ENCODE results near the gene SLC35G3. TPM values are rescaled to one million over a fixed set of nuclear protein-coding genes. Genes with fewer than 3 reads are reported as not detected.

Gene SLC35G3
- polyA plus RNA-seq, 3 donors = not detected

DNA sequence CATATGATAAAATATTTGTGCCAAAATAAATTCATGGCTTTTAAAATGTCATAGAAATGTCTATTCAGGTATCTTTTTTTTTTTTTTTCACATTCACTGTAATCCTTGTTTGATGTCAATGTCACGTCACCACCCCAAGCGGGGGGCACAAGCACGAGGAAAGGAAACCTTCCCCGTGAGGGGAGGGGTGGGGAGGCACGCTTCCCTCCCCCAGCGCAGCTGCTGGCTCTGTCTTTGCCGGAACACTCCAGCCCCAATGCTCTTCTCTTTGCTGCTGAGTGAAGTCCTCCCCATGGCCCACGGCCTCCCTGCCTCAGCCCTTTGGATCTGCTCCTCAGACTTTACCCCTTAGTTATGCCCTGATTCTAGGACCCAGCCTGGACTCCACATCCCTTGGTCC lies 1.5 kb downstream of the SLC35G3 start:
- WGBS (ENCODE audit: insufficient coverage) = 96% methylated on average over 3 of the region's 8 CpGs
- peaks cover 17 to 25% (median 20%) of the 10 kb centered on the region in 3 donors for H3K27me3 Mint-ChIP-seq (ENCODE audit: low read depth in 3 of 3)
- Histone ChIP-seq H2AFZ (ENCODE audit: insufficient read depth, low read depth, low read length, poor library complexity, severe bottlenecking) (no peak overlapping the region), H3K4me2 (replicated peaks; ENCODE audit: extremely low read depth, low read length, poor library complexity, severe bottlenecking) (no peak overlapping the region), H3K9ac (ENCODE audit: insufficient read depth, low read length, poor library complexity, severe bottlenecking) (no peak overlapping the region), H3K27me3 (ENCODE audit: control insufficient read depth in 2 of 2, insufficient read depth in 2 of 2, low read length in 2 of 2) (peaks cover 0 to 3% of the 10 kb centered on the region in 2 donors), H3K9me3 (replicated peaks in 1 of 2; ENCODE audit: control insufficient read depth in 1 of 2, insufficient read depth in 1 of 2, low read length in 2 of 2) (peaks cover 0 to 3% of the 10 kb centered on the region in 2 donors), H3K36me3 (replicated peaks in 1 of 2; ENCODE audit: control insufficient read depth in 1 of 2, insufficient read depth in 2 of 2, low read length in 2 of 2) (no peaks in the 10 kb centered on the region), H3K27ac (ENCODE audit: low read depth in 1 of 2, low read length in 2 of 2) (no peak overlapping the region), H3K4me3 (replicated peaks in 1 of 3; ENCODE audit: low read depth in 2 of 3, low read length in 3 of 3) (no peak overlapping the region), H3K4me1 (ENCODE audit: control insufficient read depth in 1 of 2, insufficient read depth in 2 of 2, low read length in 2 of 2) (peaks cover 7 to 23% of the 10 kb centered on the region in 2 donors), H3K79me2 (ENCODE audit: insufficient read depth, low read length) (no peaks in the 10 kb centered on the region), H4K20me1 (ENCODE audit: insufficient read depth, low read length) (no peaks in the 10 kb centered on the region)
- intact Hi-C loops (cut with micrococcal nuclease) = no loop called here
- H3K4me1 Mint-ChIP-seq = peaks cover 16% of the 10 kb centered on the region
- TF ChIP-seq, protein P1, sequence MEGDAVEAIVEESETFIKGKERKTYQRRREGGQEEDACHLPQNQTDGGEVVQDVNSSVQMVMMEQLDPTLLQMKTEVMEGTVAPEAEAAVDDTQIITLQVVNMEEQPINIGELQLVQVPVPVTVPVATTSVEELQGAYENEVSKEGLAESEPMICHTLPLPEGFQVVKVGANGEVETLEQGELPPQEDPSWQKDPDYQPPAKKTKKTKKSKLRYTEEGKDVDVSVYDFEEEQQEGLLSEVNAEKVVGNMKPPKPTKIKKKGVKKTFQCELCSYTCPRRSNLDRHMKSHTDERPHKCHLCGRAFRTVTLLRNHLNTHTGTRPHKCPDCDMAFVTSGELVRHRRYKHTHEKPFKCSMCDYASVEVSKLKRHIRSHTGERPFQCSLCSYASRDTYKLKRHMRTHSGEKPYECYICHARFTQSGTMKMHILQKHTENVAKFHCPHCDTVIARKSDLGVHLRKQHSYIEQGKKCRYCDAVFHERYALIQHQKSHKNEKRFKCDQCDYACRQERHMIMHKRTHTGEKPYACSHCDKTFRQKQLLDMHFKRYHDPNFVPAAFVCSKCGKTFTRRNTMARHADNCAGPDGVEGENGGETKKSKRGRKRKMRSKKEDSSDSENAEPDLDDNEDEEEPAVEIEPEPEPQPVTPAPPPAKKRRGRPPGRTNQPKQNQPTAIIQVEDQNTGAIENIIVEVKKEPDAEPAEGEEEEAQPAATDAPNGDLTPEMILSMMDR (IDR thresholded peaks at IDR 0.05) = no peak
- H3K9me3 Mint-ChIP-seq = peaks cover 4 to 22% (median 17%) of the 10 kb centered on the region in 7 donors
- DNase-seq = no peak
- no peak overlapping the region for H3K4me3 Mint-ChIP-seq
- H3K27ac Mint-ChIP-seq = no peak overlapping the region
- H3K36me3 Mint-ChIP-seq = no peaks in the 10 kb centered on the region

DNA sequence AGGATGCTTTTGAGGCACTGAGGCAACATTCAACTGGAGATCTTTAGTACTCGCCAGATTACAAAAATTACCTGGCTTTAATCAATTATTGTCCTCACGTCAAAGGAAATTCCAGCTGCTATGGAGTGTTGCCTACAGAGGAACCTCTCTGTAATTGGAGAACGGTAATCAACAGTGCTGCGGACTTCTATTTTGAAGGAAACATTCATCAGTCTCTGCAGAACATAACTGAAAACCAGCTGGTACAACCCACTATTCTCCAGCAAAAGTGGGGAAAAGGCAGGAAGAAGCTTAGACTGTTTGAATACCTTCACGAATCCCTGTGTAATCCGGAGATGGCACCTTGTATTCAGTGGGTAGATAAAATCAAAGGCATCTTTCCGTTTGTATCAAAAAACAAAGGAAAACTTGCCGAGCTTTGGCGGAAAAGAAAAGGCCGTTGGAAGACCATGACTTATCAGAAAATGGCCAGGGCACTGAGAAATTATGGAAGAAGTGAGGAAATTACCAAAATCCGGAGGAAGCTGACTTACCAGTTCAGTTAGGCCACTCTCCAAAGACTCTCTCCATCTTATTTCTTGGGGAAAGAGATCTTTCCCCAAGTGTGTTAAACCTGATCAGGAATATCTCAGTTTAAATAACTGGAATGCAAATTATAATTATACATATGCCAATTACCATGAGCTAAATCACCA lies 3.0 kb downstream of the SLC35G3 start:
- intact Hi-C loops (cut with micrococcal nuclease) = no loop called here
- H3K36me3 ChIP-seq (replicated peaks in 1 of 2; ENCODE audit: control insufficient read depth in 1 of 2, insufficient read depth in 2 of 2, low read length in 2 of 2) = no peaks in the 10 kb centered on the region
- peaks cover 4 to 16% (median 9%) of the 10 kb centered on the region in 7 donors for H3K9me3 Mint-ChIP-seq
- H3K4me1 ChIP-seq (ENCODE audit: control insufficient read depth in 1 of 2, insufficient read depth in 2 of 2, low read length in 2 of 2) = peaks cover 7 to 26% of the 10 kb centered on the region in 2 donors
- no peak overlapping the region for H3K27ac ChIP-seq (ENCODE audit: low read depth in 1 of 2, low read length in 2 of 2)
- peaks cover 11 to 22% (median 22%) of the 10 kb centered on the region in 3 donors for H3K27me3 Mint-ChIP-seq (ENCODE audit: low read depth in 3 of 3)
- H3K4me1 Mint-ChIP-seq = peaks cover 18% of the 10 kb centered on the region
- no peak overlapping the region for H3K4me2 ChIP-seq (replicated peaks; ENCODE audit: extremely low read depth, low read length, poor library complexity, severe bottlenecking)
- TF ChIP-seq, protein P1 (IDR thresholded peaks at IDR 0.05) = no peak
- no peaks in the 10 kb centered on the region for H3K9me3 ChIP-seq (replicated peaks in 1 of 2; ENCODE audit: control insufficient read depth in 1 of 2, insufficient read depth in 1 of 2, low read length in 2 of 2)
- H3K36me3 Mint-ChIP-seq = no peaks in the 10 kb centered on the region
- H3K27ac Mint-ChIP-seq = no peak overlapping the region
- H3K9ac ChIP-seq (ENCODE audit: insufficient read depth, low read length, poor library complexity, severe bottlenecking) = no peak overlapping the region
- peaks cover 0 to 3% of the 10 kb centered on the region in 2 donors for H3K27me3 ChIP-seq (ENCODE audit: control insufficient read depth in 2 of 2, insufficient read depth in 2 of 2, low read length in 2 of 2)
- H4K20me1 ChIP-seq (ENCODE audit: insufficient read depth, low read length) = no peaks in the 10 kb centered on the region
- H2AFZ ChIP-seq (ENCODE audit: insufficient read depth, low read depth, low read length, poor library complexity, severe bottlenecking) = no peak overlapping the region
- WGBS (ENCODE audit: insufficient coverage) = 93% methylated on average over 2 of the region's 11 CpGs
- no peak overlapping the region for H3K4me3 ChIP-seq (replicated peaks in 1 of 3; ENCODE audit: low read depth in 2 of 3, low read length in 3 of 3)
- H3K4me3 Mint-ChIP-seq = no peak overlapping the region
- DNase-seq = no peak
- H3K79me2 ChIP-seq (ENCODE audit: insufficient read depth, low read length) = no peaks in the 10 kb centered on the region
